ENCODE data around the gene PITX3.

PITX3 gene

GRCh38 chr10:102188298-102188940 lies 52.9 kb downstream of the PITX3 start:
- TF ChIP-seq CTCF (IDR thresholded peaks at IDR 0.05): no peak

GRCh38 chr10:102185811-102186527 lies 55.3 kb downstream of the PITX3 start:
- Histone ChIP-seq H3K9me3 (no peaks in the 10 kb centered on the region), H3K36me3 (no peaks in the 10 kb centered on the region), H3K27ac (no peak overlapping the region), H3K4me1 (no peaks in the 10 kb centered on the region), H3K4me3 (no peak overlapping the region), H3K27me3 (peaks cover 0 to 7% of the 10 kb centered on the region in 2 donors)
- DNase-seq: no peak
- TF ChIP-seq CTCF (IDR thresholded peaks at IDR 0.05): no peak
- intact Hi-C loops (cut with DNase I; ENCODE audit: low total_unique reads): no loop called here

More at GRCh38 chr10:102188298-102188940, 52.9 kb downstream of the PITX3 start:
- intact Hi-C loops (cut with DNase I; ENCODE audit: low total_unique reads): no loop called here
- no peaks in the 10 kb centered on the region for H3K4me1 ChIP-seq
- H3K4me3 ChIP-seq: no peak overlapping the region
- H3K9me3 ChIP-seq: no peaks in the 10 kb centered on the region
- H3K27me3 ChIP-seq: no peaks in the 10 kb centered on the region
- H3K27ac ChIP-seq: no peak overlapping the region
- DNase-seq: no peak
- no peaks in the 10 kb centered on the region for H3K36me3 ChIP-seq

GRCh38 chr10:102185272-102185671 lies 56.0 kb downstream of the PITX3 start:
- TF ChIP-seq CTCF (IDR thresholded peaks at IDR 0.05): no peak
- Histone ChIP-seq H3K9me3 (no peaks in the 10 kb centered on the region), H3K36me3 (no peaks in the 10 kb centered on the region), H3K27ac (no peak overlapping the region), H3K4me3 (no peak overlapping the region), H3K27me3 (peaks cover 0 to 7% of the 10 kb centered on the region in 2 donors), H3K4me1 (no peaks in the 10 kb centered on the region)
- intact Hi-C loops (cut with DNase I; ENCODE audit: low total_unique reads): no loop called here
- no peak for DNase-seq

GRCh38 chr10:102184606-102185005 lies 56.7 kb downstream of the PITX3 start:
- Histone ChIP-seq H3K27me3 (peaks cover 0 to 12% of the 10 kb centered on the region in 2 donors), H3K9me3 (no peaks in the 10 kb centered on the region), H3K4me3 (no peak overlapping the region), H3K4me1 (no peaks in the 10 kb centered on the region), H3K27ac (no peak overlapping the region), H3K36me3 (no peaks in the 10 kb centered on the region)
- intact Hi-C loops (cut with DNase I; ENCODE audit: low total_unique reads): no loop called here
- no peak for TF ChIP-seq CTCF (IDR thresholded peaks at IDR 0.05)
- DNase-seq: no peak
